Astrocyte of the cerebellum (primary cell): ENCODE data around the gene NOTCH2.
"Not testable (repeated sequence)": the region's sequence is repeated elsewhere in the genome, so short reads cannot be mapped to it uniquely, and the experiment has no call there.

Source experiments
- DNase-seq: peaks from one replicate; pipeline ENCODE4 v3.0.0-alpha.2; 2011; ENCODE audit warnings: low read depth
- H3K4me3 ChIP-seq: 2 replicates; pipeline ENCODE4 v1.5.1; 2011; ENCODE audit warnings: mild to moderate bottlenecking, low read depth, low read length, moderate library complexity
- in situ Hi-C: cut with HindIII; loops from 2 replicates; pipeline ENCODE4 v1.10.0; 2017; ENCODE audit warnings: low sequenced_read_pairs

The NOTCH2 gene

GRCh38 chr1:120092232-120093218, 23.1 kb upstream of the NOTCH2 start:
- H3K4me3 ChIP-seq, in situ Hi-C loops, DNase-seq: not testable (repeated sequence)

GRCh38 chr1:120090830-120091229, 21.4 kb upstream of the NOTCH2 start:
- in situ Hi-C loops, DNase-seq, H3K4me3 ChIP-seq: not testable (repeated sequence)

GRCh38 chr1:120087959-120088358, 18.5 kb upstream of the NOTCH2 start:
- H3K4me3 ChIP-seq, DNase-seq, in situ Hi-C loops: not testable (repeated sequence)

- H3K4me3 ChIP-seq, DNase-seq, in situ Hi-C loops: not testable (repeated sequence)
Measured at GRCh38 chr1:120069920-120070214, 405 bp upstream of the NOTCH2 start.

- peak overlapping the region; percentile 46 for H3K4me3 ChIP-seq
- in situ Hi-C loops, DNase-seq: not testable (repeated sequence)
Measured at GRCh38 chr1:120068683-120069066, 787 bp downstream of the NOTCH2 start.

GRCh38 chr1:120048208-120048607, 21.3 kb downstream of the NOTCH2 start:
- peak; percentile 23 for DNase-seq
- in situ Hi-C loops, H3K4me3 ChIP-seq: not testable (repeated sequence)

GRCh38 chr1:120041771-120042170, 27.7 kb downstream of the NOTCH2 start:
- in situ Hi-C loops, DNase-seq, H3K4me3 ChIP-seq: not testable (repeated sequence)

GRCh38 chr1:120032253-120032652, 37.2 kb downstream of the NOTCH2 start:
- in situ Hi-C loops, H3K4me3 ChIP-seq, DNase-seq: not testable (repeated sequence)

GRCh38 chr1:120023791-120024190, 45.7 kb downstream of the NOTCH2 start:
- H3K4me3 ChIP-seq, DNase-seq, in situ Hi-C loops: not testable (repeated sequence)

- H3K4me3 ChIP-seq, in situ Hi-C loops, DNase-seq: not testable (repeated sequence)
Measured at GRCh38 chr1:120014978-120015377, 54.5 kb downstream of the NOTCH2 start.

GRCh38 chr1:120008320-120008719, 61.1 kb downstream of the NOTCH2 start:
- DNase-seq, in situ Hi-C loops: not testable (repeated sequence)

GRCh38 chr1:120007850-120008249, 61.6 kb downstream of the NOTCH2 start:
- DNase-seq, H3K4me3 ChIP-seq, in situ Hi-C loops: not testable (repeated sequence)

More at GRCh38 chr1:120008320-120008719, 61.1 kb downstream of the NOTCH2 start:
- H3K4me3 ChIP-seq = not testable (repeated sequence)

- DNase-seq, H3K4me3 ChIP-seq, in situ Hi-C loops: not testable (repeated sequence)
Measured at GRCh38 chr1:120001035-120001434, 68.4 kb downstream of the NOTCH2 start.

- DNase-seq, H3K4me3 ChIP-seq, in situ Hi-C loops: not testable (repeated sequence)
Measured at GRCh38 chr1:119996731-119997312, 72.6 kb downstream of the NOTCH2 start.

GRCh38 chr1:119995975-119996374, 73.5 kb downstream of the NOTCH2 start:
- H3K4me3 ChIP-seq, in situ Hi-C loops, DNase-seq: not testable (repeated sequence)
